ENCODE data around the gene PDYN.

PDYN gene

GRCh38 chr20:1949347-1950100 lies 44.3 kb downstream of the PDYN start:
- DNase-seq = no peak

- no peak for DNase-seq
These were observed 46.4 kb downstream of the PDYN start for GRCh38 chr20:1947535-1947846.

- no peak for DNase-seq
These were observed 46.9 kb downstream of the PDYN start for GRCh38 chr20:1946762-1947534.

GRCh38 chr20:1946442-1946761 lies 47.5 kb downstream of the PDYN start:
- DNase-seq = no peak

GRCh38 chr20:1945660-1946059 lies 48.2 kb downstream of the PDYN start:
- DNase-seq = no peak

- DNase-seq = no peak
These were observed 48.7 kb downstream of the PDYN start for GRCh38 chr20:1945134-1945618.

GRCh38 chr20:1944345-1945091 lies 49.3 kb downstream of the PDYN start:
- no peak for DNase-seq

GRCh38 chr20:1943275-1944002 lies 50.4 kb downstream of the PDYN start:
- DNase-seq = no peak

- DNase-seq = no peak
These were observed 51.2 kb downstream of the PDYN start for GRCh38 chr20:1942486-1943274.

GRCh38 chr20:1942061-1942460 lies 51.8 kb downstream of the PDYN start:
- DNase-seq = no peak

- no peak for DNase-seq
These were observed 52.6 kb downstream of the PDYN start for GRCh38 chr20:1941226-1941625.

- no peak for DNase-seq
These were observed 53.3 kb downstream of the PDYN start for GRCh38 chr20:1940581-1940980.

- no peak for DNase-seq
These were observed 54.6 kb downstream of the PDYN start for GRCh38 chr20:1939270-1939595.

GRCh38 chr20:1938464-1939269 lies 55.2 kb downstream of the PDYN start:
- DNase-seq = no peak

- DNase-seq = no peak
These were observed 56.4 kb downstream of the PDYN start for GRCh38 chr20:1937316-1937976.

- no peak for DNase-seq
These were observed 58.0 kb downstream of the PDYN start for GRCh38 chr20:1935696-1936366.

GRCh38 chr20:1934721-1935573 lies 58.9 kb downstream of the PDYN start:
- DNase-seq = no peak

GRCh38 chr20:1934156-1934555 lies 59.7 kb downstream of the PDYN start:
- DNase-seq = no peak

- no peak for DNase-seq
These were observed 60.4 kb downstream of the PDYN start for GRCh38 chr20:1933465-1933870.
